ENCODE results near the gene SMIM43.
"Not testable (repeated sequence)": the region's sequence is repeated elsewhere in the genome, so short reads cannot be mapped to it uniquely, and the experiment has no call there.

SMIM43 gene

GRCh38 chr4:121769341-121769740 is 4.4 kb upstream of the SMIM43 start:
- Mint-ChIP-seq H3K36me3 (ENCODE audit: low read depth) (no peaks in the 10 kb centered on the region), H3K4me1 (ENCODE audit: low read depth) (no peaks in the 10 kb centered on the region), H3K27me3 (peaks cover 48% of the 10 kb centered on the region), H3K9me3 (no peaks in the 10 kb centered on the region), H3K4me3 (no peak overlapping the region), H3K27ac (no peak overlapping the region)
- intact Hi-C loops (cut with micrococcal nuclease), result no loop called here

- no peaks in the 10 kb centered on the region for H3K36me3 Mint-ChIP-seq (ENCODE audit: low read depth)
- intact Hi-C loops (cut with micrococcal nuclease), result no loop called here
- H3K27me3 Mint-ChIP-seq, result peaks cover 62% of the 10 kb centered on the region
- no peak overlapping the region for H3K4me3 Mint-ChIP-seq
- H3K4me1 Mint-ChIP-seq (ENCODE audit: low read depth), result no peaks in the 10 kb centered on the region
- no peak overlapping the region for H3K27ac Mint-ChIP-seq
- H3K9me3 Mint-ChIP-seq, result no peaks in the 10 kb centered on the region
Observed at GRCh38 chr4:121767166-121767565, 2.2 kb upstream of the SMIM43 start.

- Mint-ChIP-seq H3K9me3 (no peaks in the 10 kb centered on the region), H3K27ac (no peak overlapping the region), H3K36me3 (ENCODE audit: low read depth) (no peaks in the 10 kb centered on the region), H3K27me3 (peaks cover 63% of the 10 kb centered on the region), H3K4me3 (no peak overlapping the region), H3K4me1 (ENCODE audit: low read depth) (no peaks in the 10 kb centered on the region)
- intact Hi-C loops (cut with micrococcal nuclease), result no loop called here
Observed at GRCh38 chr4:121765971-121766538, 1.1 kb upstream of the SMIM43 start.

GRCh38 chr4:121765368-121765705 is 373 bp upstream of the SMIM43 start:
- no peaks in the 10 kb centered on the region for H3K36me3 Mint-ChIP-seq (ENCODE audit: low read depth)
- H3K27ac Mint-ChIP-seq, result no peak overlapping the region
- H3K4me3 Mint-ChIP-seq, result no peak overlapping the region
- H3K27me3 Mint-ChIP-seq, result peaks cover 64% of the 10 kb centered on the region
- H3K4me1 Mint-ChIP-seq (ENCODE audit: low read depth), result no peaks in the 10 kb centered on the region
- H3K9me3 Mint-ChIP-seq, result no peaks in the 10 kb centered on the region
- intact Hi-C loops (cut with micrococcal nuclease), result no loop called here

- H3K27ac Mint-ChIP-seq, result no peak overlapping the region
- H3K27me3 Mint-ChIP-seq, result peaks cover 63% of the 10 kb centered on the region
- no peak overlapping the region for H3K4me3 Mint-ChIP-seq
- H3K9me3 Mint-ChIP-seq, result no peaks in the 10 kb centered on the region
- no peaks in the 10 kb centered on the region for H3K36me3 Mint-ChIP-seq (ENCODE audit: low read depth)
- no peaks in the 10 kb centered on the region for H3K4me1 Mint-ChIP-seq (ENCODE audit: low read depth)
- intact Hi-C loops (cut with micrococcal nuclease), result no loop called here
Observed at GRCh38 chr4:121764303-121764701, 662 bp downstream of the SMIM43 start.

GRCh38 chr4:121760205-121760604 is 4.8 kb downstream of the SMIM43 start:
- Mint-ChIP-seq H3K4me1 (ENCODE audit: low read depth) (no peaks in the 10 kb centered on the region), H3K27ac (no peak overlapping the region), H3K4me3 (no peak overlapping the region), H3K36me3 (ENCODE audit: low read depth) (no peaks in the 10 kb centered on the region), H3K9me3 (no peaks in the 10 kb centered on the region), H3K27me3 (peaks cover 44% of the 10 kb centered on the region)
- intact Hi-C loops (cut with micrococcal nuclease), result no loop called here

GRCh38 chr4:121758925-121759568 is 5.9 kb downstream of the SMIM43 start:
- intact Hi-C loops (cut with micrococcal nuclease), result no loop called here

GRCh38 chr4:121752142-121752541 is 12.8 kb downstream of the SMIM43 start:
- H3K9me3 Mint-ChIP-seq; H3K36me3 Mint-ChIP-seq (ENCODE audit: low read depth); H3K4me1 Mint-ChIP-seq (ENCODE audit: low read depth); H3K27ac Mint-ChIP-seq; intact Hi-C loops (cut with micrococcal nuclease); H3K4me3 Mint-ChIP-seq: not testable (repeated sequence)
- H3K27me3 Mint-ChIP-seq, result peaks cover 12% of the 10 kb centered on the region

More at GRCh38 chr4:121758925-121759568, 5.9 kb downstream of the SMIM43 start:
- H3K27me3 Mint-ChIP-seq, result peaks cover 35% of the 10 kb centered on the region
- H3K9me3 Mint-ChIP-seq, result no peaks in the 10 kb centered on the region
- H3K27ac Mint-ChIP-seq, result no peak overlapping the region
- no peaks in the 10 kb centered on the region for H3K36me3 Mint-ChIP-seq (ENCODE audit: low read depth)
- no peak overlapping the region for H3K4me3 Mint-ChIP-seq
- no peaks in the 10 kb centered on the region for H3K4me1 Mint-ChIP-seq (ENCODE audit: low read depth)

- Mint-ChIP-seq H3K27ac (no peak overlapping the region), H3K36me3 (ENCODE audit: low read depth) (no peaks in the 10 kb centered on the region), H3K4me1 (ENCODE audit: low read depth) (no peaks in the 10 kb centered on the region), H3K4me3 (no peak overlapping the region), H3K9me3 (no peaks in the 10 kb centered on the region), H3K27me3 (peaks cover 4% of the 10 kb centered on the region)
- intact Hi-C loops (cut with micrococcal nuclease), result no loop called here
Observed at GRCh38 chr4:121749225-121749624, 15.7 kb downstream of the SMIM43 start.

GRCh38 chr4:121742794-121743193 is 22.2 kb downstream of the SMIM43 start:
- H3K27ac Mint-ChIP-seq, result no peak overlapping the region
- H3K9me3 Mint-ChIP-seq, result no peaks in the 10 kb centered on the region
- no peaks in the 10 kb centered on the region for H3K4me1 Mint-ChIP-seq (ENCODE audit: low read depth)
- H3K36me3 Mint-ChIP-seq (ENCODE audit: low read depth), result no peaks in the 10 kb centered on the region
- intact Hi-C loops (cut with micrococcal nuclease), result no loop called here
- H3K4me3 Mint-ChIP-seq, result no peak overlapping the region
- peaks cover 4% of the 10 kb centered on the region for H3K27me3 Mint-ChIP-seq

GRCh38 chr4:121741751-121742150 is 23.2 kb downstream of the SMIM43 start:
- intact Hi-C loops (cut with micrococcal nuclease), result no loop called here
- H3K9me3 Mint-ChIP-seq, result no peaks in the 10 kb centered on the region
- no peaks in the 10 kb centered on the region for H3K4me1 Mint-ChIP-seq (ENCODE audit: low read depth)
- H3K27ac Mint-ChIP-seq, result no peak overlapping the region
- H3K27me3 Mint-ChIP-seq, result peaks cover 4% of the 10 kb centered on the region
- no peak overlapping the region for H3K4me3 Mint-ChIP-seq
- no peaks in the 10 kb centered on the region for H3K36me3 Mint-ChIP-seq (ENCODE audit: low read depth)

- Mint-ChIP-seq H3K27me3 (peaks cover 4% of the 10 kb centered on the region), H3K4me3 (no peak overlapping the region), H3K9me3 (no peaks in the 10 kb centered on the region), H3K27ac (no peak overlapping the region), H3K36me3 (ENCODE audit: low read depth) (no peaks in the 10 kb centered on the region), H3K4me1 (ENCODE audit: low read depth) (no peaks in the 10 kb centered on the region)
- intact Hi-C loops (cut with micrococcal nuclease), result no loop called here
Observed at GRCh38 chr4:121740796-121741409, 24.1 kb downstream of the SMIM43 start.

GRCh38 chr4:121739575-121739974 is 25.4 kb downstream of the SMIM43 start:
- Mint-ChIP-seq H3K4me3 (no peak overlapping the region), H3K36me3 (ENCODE audit: low read depth) (no peaks in the 10 kb centered on the region), H3K9me3 (no peaks in the 10 kb centered on the region), H3K27me3 (peaks cover 8% of the 10 kb centered on the region), H3K27ac (no peak overlapping the region), H3K4me1 (ENCODE audit: low read depth) (no peaks in the 10 kb centered on the region)
- intact Hi-C loops (cut with micrococcal nuclease), result no loop called here

- Mint-ChIP-seq H3K9me3 (no peaks in the 10 kb centered on the region), H3K36me3 (ENCODE audit: low read depth) (no peaks in the 10 kb centered on the region), H3K27me3 (peaks cover 8% of the 10 kb centered on the region), H3K4me3 (no peak overlapping the region), H3K27ac (no peak overlapping the region), H3K4me1 (ENCODE audit: low read depth) (no peaks in the 10 kb centered on the region)
- intact Hi-C loops (cut with micrococcal nuclease), result no loop called here
Observed at GRCh38 chr4:121738780-121739535, 26.0 kb downstream of the SMIM43 start.

Data from dendritic cell treated with granulocyte-macrophage colony-stimulating factor and Interleukin-4, amounts not matched to agents 40 ng/mL and 50 ng/mL, for 4 days (primary cell).